Umbilical cord (tissue), 2 donors: ENCODE results near the gene THAP4. TPM values are rescaled to one million over a fixed set of nuclear protein-coding genes. Genes with fewer than 3 reads are reported as not detected.
"Not testable (repeated sequence)": the region's sequence is repeated elsewhere in the genome, so short reads cannot be mapped to it uniquely, and the experiment has no call there.

Source experiments
- DNase-seq: peaks from one replicate; pipeline ENCODE4 v3.0.0-alpha.2; 2015; ENCODE audit warnings: low spot score
- total RNA-seq: library from RNA; depleted of rRNA; stranded (reverse); fragments of >200 nt; gene quantifications from one replicate; pipeline ENCODE4 v1.2.3, GENCODE V29; 2014; ENCODE audit warnings: low replicate concordance; ENCODE audit not compliant: insufficient read depth

THAP4 gene
- total RNA-seq, 1 donor from 2014 or later: 21.4 TPM

DNA sequence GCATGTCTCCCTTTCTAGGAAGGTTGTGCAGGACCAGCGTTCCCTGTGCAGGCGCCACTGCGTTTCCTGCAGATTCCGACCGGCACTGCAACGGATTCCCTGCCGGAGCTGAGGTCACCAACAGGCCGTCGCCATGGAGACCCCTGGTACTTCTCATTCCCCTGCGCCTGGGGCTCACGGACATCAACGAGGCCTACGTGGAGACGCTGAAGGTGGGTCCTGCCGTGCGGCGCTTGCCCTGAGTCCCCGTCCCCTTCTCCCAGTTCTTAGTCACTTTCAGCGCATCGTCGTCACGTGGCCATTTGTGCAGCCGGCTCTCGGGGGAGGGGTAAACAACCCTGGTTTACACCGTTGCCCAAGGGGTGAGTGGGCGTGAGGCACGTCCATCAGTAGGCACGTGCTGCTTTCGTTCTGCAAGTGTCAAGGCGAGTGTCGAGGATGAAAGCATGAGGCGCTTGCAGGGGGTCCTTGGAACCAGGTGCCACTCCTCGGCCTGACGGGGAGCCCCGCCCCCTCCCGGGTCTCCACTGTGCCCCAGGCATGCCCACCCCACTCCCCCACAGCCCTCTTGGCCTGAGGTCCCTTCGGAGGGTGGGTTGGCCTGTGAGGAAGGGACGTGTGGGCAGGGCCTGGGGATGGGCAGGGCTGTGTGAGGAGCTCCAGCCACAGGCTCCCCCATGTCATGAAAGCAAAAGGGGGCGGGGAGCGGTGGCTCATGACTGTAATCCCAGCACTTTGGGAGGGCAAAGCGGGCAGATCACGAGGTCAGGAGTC, 29.9 kb upstream of the THAP4 start:
- peak; percentile 70 for DNase-seq

DNA sequence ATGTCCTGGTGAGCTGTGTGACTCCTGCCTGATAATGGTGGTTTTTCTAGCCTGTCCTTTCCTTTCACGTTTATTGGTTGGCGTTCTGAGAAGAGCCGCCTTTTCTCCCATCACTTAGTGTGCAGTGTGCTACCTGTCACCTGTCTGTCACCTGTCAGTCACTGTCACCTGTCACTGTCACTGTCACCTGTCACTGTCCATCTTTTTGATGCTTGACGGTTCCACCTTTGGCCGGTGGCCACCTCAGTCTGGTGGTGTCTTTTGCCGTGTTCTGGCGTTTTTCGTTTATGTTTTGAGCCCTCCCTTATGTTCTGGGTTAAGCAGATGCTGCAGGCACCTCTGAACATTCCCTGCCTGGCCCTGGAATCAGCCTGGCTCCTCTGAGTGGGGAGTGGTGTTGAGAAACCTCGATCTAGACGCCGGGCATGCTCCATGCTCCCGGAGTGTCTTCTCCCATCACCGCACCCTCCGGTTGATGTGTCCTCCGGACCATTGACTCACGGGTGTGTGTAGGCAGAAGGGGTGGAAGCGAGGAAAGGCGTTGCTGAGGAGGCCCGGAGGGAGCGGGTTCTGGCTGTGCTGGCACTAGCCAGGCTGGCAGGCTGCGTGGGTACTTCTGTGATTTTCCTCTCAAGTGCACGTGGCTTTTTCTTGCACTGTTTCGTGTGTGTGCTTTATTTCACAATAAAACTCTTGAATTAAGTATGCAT, 28.9 kb upstream of the THAP4 start:
- no peak for DNase-seq

DNA sequence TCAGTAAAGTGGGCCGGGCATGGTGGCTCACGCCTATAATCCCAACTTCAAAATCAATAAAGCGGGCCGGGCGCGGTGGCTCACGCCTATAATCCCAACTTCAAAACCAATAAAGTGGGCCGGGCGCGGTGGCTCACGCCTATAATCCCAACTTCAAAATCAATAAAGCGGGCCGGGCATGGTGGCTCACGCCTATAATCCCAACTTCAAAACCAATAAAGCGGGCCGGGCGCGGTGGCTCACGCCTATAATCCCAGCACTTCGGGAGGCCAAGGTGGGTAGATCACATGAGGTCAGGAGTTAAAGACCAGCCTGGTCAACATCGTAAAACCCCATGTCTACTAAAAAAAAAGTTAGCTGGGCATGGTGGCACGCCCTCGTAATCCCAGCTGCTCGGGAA, 25.8 kb upstream of the THAP4 start:
- not testable (repeated sequence) for DNase-seq

DNA sequence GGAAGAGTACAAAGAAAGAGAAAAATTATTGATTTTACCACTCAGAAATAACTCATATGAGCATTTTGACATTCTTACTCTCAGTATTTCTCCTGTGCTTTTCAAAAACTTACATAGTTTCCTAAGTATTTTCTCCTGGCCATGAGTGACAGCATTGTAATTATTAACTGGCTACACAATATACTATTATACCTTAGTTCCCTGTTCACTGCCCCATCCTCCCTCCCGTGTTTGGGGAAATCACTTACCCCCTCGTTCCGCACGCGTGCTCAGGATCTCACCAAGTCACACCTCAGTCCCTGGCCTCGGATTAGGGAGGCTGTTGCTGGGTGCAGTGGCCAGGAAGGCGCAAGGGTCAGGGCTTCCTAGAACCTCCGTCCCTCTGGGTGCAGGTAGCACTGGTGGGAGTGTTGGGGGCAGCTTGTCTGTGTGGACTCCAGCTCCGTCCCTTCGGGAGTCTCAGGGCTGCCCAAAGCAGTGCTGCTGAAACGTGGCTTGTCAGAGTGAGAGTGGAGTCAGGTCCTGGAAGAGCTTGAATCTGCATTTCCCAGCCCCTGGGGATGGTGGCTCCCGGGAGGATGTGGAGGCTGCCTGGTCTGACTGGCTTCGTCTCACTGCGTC, 23.7 kb upstream of the THAP4 start:
- no peak for DNase-seq

DNA sequence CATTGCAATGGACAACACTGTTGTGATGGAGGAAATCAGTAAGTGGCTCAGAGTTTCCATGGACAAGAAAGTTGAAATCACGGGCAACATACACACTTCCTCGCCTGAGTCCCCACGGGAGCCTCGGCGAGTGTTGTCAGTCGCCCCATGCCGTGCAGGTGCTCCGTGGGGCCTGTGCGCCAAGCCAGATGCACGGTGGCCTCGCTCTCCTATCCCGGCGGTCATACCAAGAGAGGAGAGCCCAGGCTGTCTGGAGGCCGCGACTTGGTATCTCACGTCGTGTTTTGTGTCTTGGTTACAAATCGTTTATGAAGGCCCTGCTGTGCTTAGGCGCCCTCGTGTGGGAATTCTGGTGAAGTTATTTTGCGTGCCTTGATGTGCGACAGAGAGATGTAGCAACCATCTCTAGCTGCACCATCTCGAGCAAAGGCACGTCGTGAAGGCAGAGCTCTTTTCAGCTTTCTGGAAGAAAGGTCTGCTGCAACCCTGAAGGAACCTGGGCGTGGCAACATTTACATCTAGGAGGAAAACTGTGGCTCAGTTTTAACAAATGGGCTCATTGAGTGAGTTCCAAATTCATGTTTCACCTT, 22.3 kb upstream of the THAP4 start:
- peak; percentile 77 for DNase-seq

DNA sequence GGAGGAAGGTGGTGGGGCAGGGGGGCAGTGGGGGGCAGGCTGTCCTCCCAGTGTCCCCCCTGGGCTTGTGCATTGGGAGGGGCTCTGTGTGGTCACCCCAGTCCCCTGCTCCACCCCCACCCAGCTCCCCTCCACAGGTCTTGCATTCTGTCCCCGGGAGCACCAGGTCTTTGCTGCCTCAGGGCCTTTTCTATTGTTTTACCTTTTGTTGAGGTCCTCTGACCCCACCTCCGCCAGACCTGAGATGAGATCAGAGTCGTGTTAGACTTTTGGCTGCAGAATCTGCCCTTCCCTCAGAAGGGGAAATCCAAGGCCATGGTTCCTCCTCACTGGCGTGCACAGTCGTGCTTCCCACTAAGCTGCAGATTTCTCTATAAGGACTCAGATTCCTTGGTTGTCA, 21.3 kb upstream of the THAP4 start:
- no peak for DNase-seq

DNA sequence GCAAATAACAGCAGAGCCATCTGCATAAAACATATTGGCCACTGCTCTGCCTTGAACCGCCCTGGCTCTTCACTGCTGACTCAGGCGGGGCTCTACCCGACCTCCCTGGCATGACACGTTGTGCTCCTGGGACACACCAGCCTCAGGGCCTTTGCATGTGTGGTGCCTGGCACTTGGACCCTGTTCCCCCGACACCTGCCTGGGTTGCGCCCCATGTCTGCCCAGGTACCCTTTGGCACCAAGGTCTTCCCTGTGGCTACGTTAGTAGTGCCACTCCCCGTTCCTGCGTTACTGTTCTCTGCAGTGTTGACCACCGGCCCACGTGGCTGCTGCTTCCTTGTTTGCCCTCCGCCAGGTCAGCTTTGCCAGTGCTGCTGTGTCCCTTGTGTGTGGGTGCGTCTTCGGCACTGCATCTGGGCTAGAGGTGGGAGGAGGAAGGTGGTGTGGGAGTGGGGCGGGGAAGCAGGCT, 20.9 kb upstream of the THAP4 start:
- no peak for DNase-seq

DNA sequence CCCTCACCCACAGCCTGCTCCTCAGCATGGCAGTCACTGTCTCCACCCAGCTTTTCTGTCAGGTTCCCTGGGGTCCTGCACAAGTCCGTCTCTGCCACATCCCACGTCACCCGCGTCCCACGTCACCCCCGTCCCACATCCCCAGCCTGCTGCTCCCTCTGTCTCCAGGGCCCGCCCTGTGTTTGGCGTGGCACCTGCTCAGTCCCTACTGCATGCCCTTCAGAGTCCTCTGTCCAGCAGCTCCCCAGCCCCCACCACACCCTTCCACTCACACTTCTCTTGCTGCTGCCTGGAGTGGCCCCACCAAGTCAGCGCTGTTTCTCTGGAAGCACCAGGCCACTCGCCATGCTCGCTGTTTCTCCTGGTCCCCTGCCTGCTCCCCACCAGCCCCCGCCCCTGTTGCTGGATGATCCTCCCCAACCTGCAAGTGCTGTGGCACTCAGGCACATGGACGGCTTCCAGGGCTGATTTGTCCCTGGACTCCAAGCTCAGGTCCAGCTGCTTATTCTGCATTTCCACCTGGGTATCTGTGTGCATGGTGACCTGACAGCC, 19.3 kb upstream of the THAP4 start:
- no peak for DNase-seq

DNA sequence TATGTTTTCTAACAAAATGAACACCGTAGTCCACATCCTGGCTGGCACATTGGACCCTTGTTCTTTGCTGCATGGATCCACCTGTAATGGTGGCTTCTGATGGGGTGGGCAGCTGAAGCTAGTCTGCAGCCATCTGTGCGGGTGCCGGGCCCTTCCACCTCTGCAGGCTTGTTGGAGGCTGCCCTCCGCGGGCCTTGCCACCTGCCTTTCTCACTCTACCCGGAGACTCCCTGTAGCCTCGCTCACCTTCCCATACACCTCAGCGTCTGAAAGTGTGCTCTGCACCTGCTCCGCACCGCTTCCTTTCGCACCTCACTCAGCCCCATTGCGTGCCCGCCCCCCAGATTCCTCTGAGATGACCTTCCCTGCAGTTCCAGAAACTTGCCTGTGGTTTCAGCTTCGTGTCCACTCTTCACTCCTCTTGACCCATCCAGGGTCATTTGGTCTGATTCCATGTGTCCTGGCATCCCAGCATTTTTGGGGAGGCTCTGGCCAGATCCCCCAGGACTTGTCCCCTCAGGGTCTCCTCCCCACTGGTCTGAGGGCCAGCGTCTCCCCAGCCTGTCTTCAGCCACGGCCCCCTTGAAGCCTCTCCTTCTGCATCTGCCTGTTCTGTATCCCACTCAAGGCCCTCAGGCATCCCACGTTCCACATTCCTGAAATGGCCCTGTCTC, 18.7 kb upstream of the THAP4 start:
- no peak for DNase-seq

DNA sequence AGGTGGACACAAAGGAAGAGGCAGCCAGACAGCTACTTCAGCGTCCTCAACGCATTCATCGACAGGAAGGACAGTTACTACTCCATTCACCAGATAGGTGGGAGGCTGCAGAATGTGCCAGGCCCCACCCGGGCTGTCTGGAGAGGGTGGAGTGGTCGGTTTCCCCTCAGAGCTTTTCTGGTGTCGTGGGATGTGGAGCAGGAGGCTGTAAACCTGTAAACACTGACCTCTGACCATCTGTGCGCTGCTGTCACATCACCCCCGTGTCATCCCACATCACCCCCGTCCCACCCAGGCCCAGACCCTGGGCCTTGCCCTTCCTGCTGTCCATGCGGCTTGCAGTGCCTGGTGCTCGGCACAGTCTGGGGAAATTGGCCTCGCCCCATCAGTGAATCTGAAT, 17.6 kb upstream of the THAP4 start:
- DNase-seq: no peak

DNA sequence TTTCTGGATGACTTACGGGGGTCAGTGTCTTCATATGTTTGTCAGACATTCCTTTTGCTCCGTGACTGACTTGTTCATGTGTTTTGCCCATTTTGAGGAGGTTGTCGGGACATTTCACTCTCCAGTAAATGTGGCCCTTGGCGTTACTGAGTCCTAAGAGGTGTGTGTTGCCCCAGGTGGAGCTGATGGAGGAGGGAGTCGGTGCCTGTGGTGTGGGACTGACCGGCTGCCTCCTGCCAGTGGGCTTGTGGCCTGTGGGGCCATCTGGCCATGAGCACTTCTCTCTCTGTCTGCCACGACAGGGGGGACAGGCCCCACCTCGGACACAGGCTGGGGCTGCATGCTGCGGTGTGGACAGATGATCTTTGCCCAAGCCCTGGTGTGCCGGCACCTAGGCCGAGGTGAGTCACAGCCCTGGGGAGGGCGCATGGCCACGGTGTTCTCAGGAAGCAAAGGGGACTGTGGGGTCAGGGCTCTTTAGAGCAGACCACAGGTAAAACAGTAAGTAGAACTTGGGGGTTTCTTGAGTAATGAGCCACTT, 16.3 kb upstream of the THAP4 start:
- DNase-seq: no peak

DNA sequence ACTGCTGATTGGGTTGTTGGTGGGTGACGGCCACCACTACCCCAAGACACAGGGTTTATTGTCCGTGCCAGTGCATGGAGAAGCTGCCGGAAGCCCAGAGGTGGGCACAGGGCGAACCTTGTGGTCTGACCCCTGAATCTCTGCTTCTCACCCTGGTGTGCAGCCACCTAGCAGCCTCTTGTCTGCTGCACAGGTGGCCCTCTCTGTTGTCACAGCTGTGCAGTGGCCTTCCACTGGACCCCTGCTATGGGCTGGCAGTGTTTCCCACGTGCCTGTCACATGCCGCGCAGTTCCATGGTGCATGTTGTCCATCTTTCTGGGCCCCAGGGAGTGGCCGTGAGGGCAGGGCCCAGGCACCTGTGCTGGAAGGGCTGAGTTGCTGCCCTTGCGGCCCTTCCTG, 15.8 kb upstream of the THAP4 start:
- DNase-seq: no peak

DNA sequence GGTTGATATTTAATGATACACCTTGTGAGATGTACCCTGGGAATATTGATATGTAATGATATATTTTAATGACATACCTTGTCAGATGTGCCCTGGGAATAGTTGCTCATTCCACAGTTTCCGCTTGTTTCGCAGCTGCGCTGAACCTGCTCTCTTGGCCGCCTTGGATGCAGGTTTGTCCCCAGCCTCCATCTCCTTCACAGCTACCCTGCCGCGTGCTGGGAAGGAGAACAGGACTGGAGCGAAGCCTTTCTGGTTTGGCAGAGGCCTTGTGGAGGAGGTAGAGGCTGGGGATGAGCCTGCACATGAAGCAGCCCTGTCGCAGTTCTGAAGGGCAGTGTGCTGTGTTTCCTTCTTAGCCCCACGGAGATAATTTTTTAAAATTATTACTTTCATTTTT, 15.2 kb upstream of the THAP4 start:
- no peak for DNase-seq

DNA sequence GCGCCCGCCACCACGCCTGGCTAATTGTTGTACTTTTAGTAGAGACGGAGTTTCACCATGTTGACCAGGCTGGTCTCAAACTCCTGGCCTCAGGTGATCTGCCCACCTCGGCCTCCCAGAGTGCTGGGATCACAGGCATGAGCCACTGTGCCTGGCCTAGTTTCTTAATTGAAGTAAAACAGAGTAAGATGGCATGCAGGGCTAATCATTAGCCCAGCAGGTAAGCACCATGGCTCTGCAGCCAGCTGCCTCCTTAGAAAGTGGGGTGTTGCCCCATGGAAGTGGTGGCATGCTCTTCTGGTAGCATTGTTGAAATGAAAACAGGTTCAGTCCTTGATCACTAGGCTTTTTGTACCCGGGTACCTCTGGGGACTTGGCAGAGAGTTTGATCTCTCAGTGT, 13.0 kb upstream of the THAP4 start:
- DNase-seq: no peak

DNA sequence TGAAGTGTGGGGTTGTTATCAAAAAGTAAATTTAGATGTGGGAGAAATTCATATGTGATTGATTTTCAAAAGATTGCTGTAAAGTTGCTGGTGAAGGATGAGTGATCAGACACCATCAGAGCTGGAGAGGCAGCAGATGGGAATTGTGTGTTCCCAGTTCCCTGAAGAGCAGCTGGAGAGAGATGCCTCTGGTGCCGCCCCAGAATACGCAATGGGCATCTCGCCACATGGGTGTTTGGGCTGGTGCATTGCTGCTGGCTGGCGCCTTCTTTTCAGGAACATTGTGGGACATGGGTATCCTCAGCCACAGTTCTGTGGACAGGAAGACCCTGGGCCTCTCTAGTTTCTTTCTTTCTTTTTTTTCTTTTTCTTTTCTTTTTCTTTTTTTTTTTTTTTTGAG, 12.4 kb upstream of the THAP4 start:
- no peak for DNase-seq

DNA sequence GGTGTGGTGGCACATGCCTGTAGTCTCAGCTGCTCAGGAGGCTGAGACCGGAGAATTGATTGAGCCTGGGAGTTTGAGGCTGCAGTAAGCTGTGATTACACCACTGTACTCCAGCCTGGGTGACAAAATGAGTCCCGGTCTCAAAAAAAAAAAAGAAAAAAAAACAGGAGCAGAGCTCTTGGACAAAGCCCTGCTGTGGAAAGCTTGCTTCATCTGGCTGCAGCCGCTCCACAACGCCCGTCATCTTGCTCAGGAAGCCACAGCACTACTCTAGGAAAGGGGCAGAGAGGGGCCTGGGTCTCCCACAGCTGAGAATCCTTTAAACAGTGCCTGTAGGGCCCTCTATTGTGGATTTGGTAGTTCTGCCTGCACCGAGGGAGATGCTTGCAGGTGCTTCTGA, 11.5 kb upstream of the THAP4 start:
- no peak for DNase-seq

DNA sequence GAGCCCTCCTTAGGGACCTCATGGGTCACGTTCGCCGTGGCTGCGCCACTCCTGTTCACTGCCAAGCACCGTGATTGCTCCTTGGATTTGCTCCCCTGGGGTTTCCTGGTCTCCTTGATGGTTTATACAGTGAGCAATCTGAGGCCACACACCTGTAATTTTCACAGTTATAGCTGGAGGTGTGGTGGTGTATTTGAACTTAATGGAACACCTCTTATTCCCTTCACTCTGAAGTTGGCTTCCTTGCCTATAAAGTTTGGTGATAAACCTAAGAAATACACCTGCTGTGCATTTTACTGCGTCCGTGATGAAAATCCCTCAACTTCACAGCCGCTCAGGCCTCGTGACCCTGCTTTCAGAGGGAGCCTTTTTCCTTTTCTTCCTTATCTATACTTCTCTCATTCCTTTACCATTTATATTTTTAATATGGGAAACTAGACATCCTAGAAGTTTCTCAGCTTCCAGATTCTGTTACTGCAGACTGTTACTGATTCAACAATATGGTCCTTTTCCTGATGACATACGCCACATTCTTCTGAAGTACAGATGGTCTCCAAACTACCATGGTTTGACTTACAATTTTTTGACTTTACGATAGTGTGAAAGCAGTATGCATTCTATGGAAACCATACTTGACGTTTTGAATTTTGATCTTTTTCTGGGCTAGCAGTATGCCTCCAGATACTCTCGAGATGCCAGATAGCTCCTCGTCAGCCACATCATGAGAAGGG, 9.1 kb upstream of the THAP4 start:
- DNase-seq: no peak

DNA sequence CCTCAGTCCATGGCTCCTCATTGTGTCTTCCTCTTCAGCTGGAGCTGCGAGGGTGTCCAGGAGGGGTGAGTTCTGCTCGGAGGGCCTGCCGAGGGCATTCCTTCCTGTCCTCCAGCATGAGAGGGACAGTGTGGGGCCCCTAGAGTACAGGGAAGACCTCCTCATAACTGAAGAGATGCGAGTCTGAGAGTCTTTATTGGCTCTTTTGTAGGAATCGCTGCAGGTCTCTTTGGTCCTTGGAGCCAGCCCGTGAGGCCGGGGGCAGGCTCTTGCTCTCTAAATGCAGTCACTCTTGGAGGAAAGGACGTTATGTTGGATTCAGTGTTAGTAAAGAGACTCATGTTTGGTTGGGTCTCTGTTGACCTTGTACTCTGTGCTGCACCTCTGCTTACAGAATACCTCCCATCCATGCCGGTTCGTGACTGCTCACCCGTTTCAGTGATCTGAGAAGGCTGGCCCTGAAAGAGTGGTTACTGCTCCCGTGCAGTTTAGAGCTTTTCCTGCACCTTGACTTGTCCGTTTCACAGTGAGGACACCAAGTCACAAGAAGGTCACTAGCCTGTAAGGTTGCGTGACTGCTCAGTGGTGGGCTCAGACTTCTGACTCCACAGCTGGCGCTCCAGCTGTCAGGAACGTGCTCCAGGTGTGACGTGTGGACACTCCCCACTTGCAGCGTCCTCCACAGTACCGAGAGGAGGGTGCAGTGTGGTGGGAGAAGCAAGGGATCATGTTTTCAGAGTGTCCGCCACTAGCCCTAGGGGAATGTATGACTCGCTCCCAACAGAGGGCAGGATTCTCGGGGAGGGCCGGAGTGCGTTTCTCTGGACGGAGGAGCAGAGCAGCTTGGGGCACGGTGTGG, 8.3 kb upstream of the THAP4 start:
- no peak for DNase-seq

DNA sequence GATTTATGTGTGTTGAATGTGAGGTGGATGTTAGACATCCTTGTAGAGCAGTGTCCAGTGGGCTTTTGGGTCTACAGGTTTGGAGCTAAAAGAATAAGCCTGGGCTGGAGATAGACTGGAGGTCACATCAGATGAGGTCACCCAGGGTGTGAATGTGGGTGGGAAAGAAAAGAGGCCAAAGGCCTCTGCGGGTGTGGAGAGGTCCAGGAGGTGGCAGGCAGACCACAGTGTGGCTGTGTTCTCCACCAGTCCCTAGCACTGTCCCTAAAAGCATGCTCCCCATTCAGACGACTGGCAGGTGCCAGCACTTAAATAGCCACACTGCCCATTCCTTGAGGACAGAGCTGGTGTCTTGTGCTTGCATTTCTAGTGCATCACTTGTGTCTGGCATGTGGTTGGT, 4.7 kb upstream of the THAP4 start:
- no peak for DNase-seq
